GM12891 (cell line): ENCODE measurements around the gene FOXN3.

Source experiments
- POLR2A ChIP-seq: IDR thresholded peaks from 2 replicates; pipeline ENCODE4 v1.6.1; 2011; ENCODE audit warnings: low read depth, low read length, control low read depth
- POLR2AphosphoS5 ChIP-seq: IDR thresholded peaks from 2 replicates; pipeline ENCODE4 v1.6.1; 2011; ENCODE audit warnings: low read depth, low read length, control low read depth
- SPI1 ChIP-seq: IDR thresholded peaks from 2 replicates; pipeline ENCODE4 v1.6.1; 2011; ENCODE audit warnings: low read depth, low read length, control low read depth
- TAF1 ChIP-seq: IDR thresholded peaks from 2 replicates; pipeline ENCODE4 v1.6.1; 2011; ENCODE audit warnings: low read depth, low read length, control low read depth

DNA sequence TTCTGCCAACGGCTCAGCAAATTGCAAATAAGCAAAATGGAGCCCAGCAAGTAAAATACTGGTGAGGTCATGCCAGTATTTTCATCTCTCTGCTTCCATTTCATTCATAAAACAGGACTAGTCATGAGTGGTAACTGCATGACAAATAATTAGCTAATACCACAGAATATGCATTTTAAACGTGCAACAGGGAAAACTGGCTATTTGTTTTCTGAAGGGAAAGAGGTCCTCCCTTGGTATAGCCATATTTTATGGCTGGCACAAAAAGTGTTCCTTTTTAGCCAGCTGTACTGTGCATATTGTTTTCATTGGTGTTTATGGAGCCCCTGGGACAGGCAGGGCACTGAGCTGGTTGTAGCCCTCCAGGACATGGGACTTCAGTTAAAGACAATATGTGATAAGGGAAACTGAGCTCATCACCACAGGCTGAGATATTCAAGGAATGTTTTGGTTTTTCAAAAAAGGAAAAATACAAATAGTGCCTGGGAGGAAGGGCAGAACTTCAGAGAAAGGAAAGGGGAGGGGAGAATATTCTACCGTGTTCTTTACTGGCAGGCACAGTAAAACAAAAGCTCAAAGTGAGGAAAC lies 26.1 kb upstream of the FOXN3 start:
- TF ChIP-seq POLR2A (no peak), TAF1 (no peak), SPI1 (no peak), POLR2AphosphoS5 (no peak)
